Astrocyte (in vitro differentiated cells and primary cell): Measurements from ENCODE around the gene SHANK2.

Experiments used
- CTCF ChIP-seq: IDR thresholded peaks from 2 replicates; pipeline ENCODE4 v1.5.1; 2011; ENCODE audit warnings: low read depth, mild to moderate bottlenecking, inconsistent platforms, low read length, moderate library complexity; ENCODE audit not compliant: insufficient read depth
- EZH2 ChIP-seq: IDR thresholded peaks from 2 replicates; pipeline ENCODE4 v1.6.1; 2012; ENCODE audit warnings: mild to moderate bottlenecking, low read length, inconsistent platforms; ENCODE audit not compliant: insufficient read depth

- no peak for TF ChIP-seq CTCF
- no peak for TF ChIP-seq EZH2
Observed at GRCh38 chr11:71222318-71223080, 29.9 kb downstream of the SHANK2 start.
